ENCODE data around the gene MTNR1A.
"Not testable (repeated sequence)": the region's sequence is repeated elsewhere in the genome, so short reads cannot be mapped to it uniquely, and the experiment has no call there.

MTNR1A gene

DNA sequence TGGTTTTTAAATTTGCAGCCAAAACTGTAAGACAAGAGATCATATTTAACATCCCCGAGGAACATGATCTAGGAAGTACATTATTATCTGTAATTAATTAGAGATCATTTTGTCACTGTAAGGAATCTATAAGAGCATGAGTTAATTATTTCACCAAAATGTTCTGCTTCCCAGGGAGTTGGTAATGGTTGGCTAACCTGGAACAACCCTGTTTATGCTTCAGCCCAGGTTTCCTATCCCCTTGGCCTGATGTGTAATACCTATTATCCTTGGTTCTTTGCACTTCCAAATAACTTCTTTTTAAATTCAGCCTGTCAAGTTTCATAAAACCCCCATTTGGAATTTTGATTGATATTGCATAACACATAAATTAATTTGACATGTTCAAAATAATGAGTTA is 6.4 kb upstream of the MTNR1A start:
- no peak for DNase-seq (ENCODE audit: low spot score)

DNA sequence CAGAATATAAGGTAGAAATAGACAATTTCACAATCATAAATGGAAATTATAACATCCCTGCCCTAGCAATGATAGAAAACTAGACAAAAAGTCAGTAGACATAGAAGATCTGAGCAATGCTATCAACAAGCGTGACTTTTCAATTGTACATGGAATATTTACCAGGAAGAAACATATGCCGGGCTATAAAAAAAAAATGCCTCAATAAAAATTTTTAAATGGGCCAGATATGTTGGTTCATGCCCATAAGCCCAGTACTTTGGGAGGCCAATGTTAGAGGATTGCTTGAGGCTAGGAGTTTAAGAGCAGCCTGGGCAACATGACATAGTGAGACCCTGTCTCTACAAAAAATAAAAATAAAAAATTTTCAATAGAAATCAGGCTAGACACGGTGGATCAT is 5.3 kb upstream of the MTNR1A start:
- no peak for DNase-seq (ENCODE audit: low spot score)

DNA sequence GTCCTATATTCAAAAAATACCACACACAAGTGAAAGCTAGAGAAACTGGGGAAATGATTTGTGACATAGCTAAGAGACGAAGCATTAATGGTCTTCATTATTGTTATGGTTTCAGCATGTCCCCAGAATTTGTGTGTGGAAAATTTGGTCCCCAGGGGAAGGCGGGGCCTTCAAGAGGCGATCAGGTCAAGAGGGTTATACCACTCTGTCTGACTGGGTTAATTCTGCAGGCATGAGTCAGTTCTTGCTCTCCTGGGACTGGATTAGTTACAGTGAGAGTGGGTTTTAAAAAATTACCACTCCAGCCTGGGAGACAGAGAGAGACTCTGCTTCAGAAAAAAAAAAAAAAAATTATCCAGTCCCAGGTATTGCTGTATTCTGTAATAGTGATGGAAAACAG is 2.1 kb upstream of the MTNR1A start:
- no peak for DNase-seq (ENCODE audit: low spot score)

DNA sequence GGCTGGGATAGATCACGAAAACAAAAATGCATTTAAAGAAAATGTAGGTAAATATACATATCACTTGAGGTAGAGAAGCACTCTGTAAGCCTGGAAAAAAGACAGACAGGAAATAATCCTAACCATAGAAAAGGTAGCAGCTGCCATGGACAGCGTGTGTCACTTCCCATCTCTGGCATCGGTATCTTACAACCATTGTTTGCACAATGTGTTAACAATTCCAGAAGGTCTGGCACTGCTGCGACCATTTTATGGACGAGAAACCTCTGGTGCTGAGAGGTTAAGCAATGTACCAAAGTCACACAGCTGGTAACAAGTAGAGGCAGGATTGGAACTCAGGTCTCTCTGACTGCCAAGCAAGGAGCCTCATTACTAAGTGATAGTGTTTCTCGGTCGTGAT is 1.7 kb upstream of the MTNR1A start:
- no peak for DNase-seq (ENCODE audit: low spot score)

- DNase-seq (ENCODE audit: low spot score): no peak
Observed at GRCh38 chr4:186554539-186554913, 841 bp downstream of the MTNR1A start.

GRCh38 chr4:186553717-186554116 is 1.6 kb downstream of the MTNR1A start:
- no peak for DNase-seq (ENCODE audit: low spot score)

GRCh38 chr4:186551849-186552248 is 3.5 kb downstream of the MTNR1A start:
- DNase-seq (ENCODE audit: low spot score): no peak

GRCh38 chr4:186545436-186545835 is 9.9 kb downstream of the MTNR1A start:
- no peak for DNase-seq (ENCODE audit: low spot score)

GRCh38 chr4:186543206-186543605 is 12.2 kb downstream of the MTNR1A start:
- DNase-seq (ENCODE audit: low spot score): no peak

DNA sequence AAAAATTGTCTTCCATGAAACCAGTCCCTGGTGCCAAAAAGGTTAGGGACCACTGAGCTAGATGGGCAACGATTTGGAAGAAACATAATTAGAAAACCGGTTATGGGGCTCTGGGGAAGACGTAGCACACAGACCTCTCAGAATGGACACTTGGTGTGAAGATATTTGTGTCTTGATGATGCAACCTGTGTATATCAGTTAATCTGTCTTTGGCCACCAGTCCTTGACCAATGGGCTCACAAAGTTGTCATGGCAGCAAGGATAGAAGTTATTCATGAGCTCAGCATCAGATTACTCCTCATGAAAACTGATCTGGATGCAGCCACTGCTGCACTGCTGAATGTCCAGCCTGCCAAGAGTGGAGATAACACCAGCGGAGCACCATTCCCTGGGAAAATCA is 13.6 kb downstream of the MTNR1A start:
- DNase-seq (ENCODE audit: low spot score): no peak

DNA sequence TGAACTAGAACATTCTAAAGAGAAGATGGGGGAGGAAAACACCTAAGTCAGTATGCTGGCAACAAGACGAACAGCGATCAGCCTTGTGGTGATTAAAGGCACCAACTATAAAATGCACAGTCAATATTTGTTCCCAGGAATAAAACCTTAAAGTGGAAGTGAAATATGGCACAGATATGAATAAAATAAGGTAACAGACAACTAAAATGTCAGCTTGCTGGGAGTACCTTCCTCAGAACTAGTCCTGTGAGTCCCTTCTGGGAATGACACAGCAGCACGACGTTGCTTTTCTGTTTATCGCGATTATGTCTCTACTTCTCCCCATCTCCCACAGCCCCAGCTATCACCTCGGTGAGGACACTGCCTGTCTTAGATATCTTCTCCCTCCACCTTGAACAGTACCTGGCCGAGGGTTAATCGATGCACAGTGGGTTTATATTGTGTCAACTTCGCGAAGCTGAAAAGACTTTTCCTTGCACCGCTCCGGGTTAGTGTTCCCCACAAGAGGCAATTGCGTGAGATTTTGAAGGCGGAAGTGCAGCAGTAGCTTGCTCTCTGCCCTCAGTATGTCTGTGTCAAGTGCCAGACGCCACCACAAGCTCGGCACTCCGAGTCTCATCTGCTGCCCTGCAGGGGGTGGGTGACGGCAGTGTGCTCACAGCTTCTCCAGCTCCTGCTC is 17.4 kb downstream of the MTNR1A start:
- no peak for DNase-seq (ENCODE audit: low spot score)

- no peak for DNase-seq (ENCODE audit: low spot score)
Observed at GRCh38 chr4:186536285-186536684, 19.1 kb downstream of the MTNR1A start.

DNA sequence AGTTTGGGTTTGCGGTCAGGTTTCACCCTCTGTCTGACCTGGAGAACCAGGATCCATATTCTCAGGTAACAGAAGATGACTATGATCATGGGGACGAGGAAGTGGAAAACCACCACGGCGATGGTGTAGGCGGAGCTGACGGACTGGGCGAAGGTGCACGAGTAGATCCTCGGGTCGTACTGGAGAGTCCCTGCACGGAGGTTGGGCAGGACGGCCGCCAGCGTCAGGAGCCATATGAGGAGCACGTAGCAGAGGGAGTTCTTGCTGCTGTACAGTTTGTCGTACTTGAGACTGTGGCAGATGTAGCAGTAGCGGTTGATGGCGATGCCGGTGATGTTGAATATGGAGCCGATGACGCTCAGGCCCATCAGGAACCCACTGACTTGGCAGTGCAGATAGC is 21.3 kb downstream of the MTNR1A start:
- no peak for DNase-seq (ENCODE audit: low spot score)

- DNase-seq (ENCODE audit: low spot score): not testable (repeated sequence)
Observed at GRCh38 chr4:186523927-186524326, 31.4 kb downstream of the MTNR1A start.

GRCh38 chr4:186516287-186516686 is 39.1 kb downstream of the MTNR1A start:
- no peak for DNase-seq (ENCODE audit: low spot score)

- DNase-seq (ENCODE audit: low spot score): no peak
Observed at GRCh38 chr4:186514271-186514950, 41.0 kb downstream of the MTNR1A start.

- not testable (repeated sequence) for DNase-seq (ENCODE audit: low spot score)
Observed at GRCh38 chr4:186504771-186505170, 50.6 kb downstream of the MTNR1A start.

DNA sequence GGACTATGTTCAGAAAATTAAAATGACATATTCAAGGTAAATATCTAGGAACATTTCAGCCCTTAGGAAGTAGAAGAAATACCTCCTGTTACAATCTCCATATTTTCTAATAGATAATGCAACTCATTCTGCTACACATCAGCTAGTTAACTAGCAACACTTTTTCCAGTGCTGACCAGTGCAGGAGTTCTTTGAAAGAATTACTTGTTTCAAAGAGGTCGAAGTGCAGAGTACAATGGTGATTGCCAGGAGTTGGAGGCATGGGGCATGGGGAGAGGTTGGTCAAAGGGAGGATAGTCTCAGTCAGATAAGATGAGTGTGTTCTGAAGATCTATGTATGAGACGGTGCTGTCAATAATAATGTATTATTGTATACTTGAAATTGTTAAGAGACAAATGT is 53.1 kb downstream of the MTNR1A start:
- DNase-seq (ENCODE audit: low spot score): no peak

- DNase-seq (ENCODE audit: low spot score): no peak
Observed at GRCh38 chr4:186501554-186501953, 53.8 kb downstream of the MTNR1A start.

DNA sequence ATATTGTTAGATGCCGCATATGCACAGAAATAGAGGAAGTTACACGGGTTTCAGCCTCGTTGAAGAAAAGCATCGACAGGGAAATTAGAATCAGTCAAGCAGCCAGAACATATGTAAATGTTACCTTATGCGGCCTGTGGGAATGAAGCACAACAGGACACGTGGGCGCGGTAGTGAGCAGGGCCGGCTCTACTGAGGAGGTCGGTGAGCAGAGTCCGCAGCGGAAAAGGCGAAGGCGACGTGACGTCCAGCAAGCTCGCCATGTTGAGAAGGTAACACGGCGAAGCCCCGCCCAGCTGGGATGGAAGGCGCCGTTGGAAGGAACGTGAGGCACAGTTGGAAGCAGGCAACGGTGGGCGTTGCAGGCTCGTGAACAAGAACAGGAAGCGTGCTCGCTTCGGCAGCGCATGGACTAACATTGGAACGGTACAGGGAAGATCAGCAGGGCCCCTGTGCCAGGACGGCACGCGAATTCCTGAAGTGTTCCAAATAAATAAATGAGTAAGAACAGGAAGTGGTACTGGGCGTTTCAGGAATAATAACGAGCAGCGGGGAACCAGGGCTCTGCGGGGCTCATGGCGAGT is 54.6 kb downstream of the MTNR1A start:
- no peak for DNase-seq (ENCODE audit: low spot score)

DNA sequence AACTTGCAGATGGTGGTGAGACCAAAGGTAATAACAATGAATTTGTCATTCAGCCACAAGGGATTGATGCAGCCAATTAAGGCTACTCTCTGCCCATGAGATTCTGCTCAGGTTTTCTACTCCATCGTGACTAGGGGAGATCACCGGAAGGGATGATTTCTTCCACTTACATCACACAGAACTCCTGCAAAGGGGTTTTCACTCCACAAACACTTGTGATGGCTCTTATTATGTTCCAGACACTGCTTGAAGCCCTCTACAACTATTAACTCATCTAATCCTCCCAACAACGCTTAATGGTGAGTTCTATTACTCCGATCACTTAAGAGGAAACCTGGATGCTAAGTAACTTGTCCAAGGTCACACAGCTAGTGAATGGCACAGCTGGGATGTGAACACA is 55.9 kb downstream of the MTNR1A start:
- no peak for DNase-seq (ENCODE audit: low spot score)

DNA sequence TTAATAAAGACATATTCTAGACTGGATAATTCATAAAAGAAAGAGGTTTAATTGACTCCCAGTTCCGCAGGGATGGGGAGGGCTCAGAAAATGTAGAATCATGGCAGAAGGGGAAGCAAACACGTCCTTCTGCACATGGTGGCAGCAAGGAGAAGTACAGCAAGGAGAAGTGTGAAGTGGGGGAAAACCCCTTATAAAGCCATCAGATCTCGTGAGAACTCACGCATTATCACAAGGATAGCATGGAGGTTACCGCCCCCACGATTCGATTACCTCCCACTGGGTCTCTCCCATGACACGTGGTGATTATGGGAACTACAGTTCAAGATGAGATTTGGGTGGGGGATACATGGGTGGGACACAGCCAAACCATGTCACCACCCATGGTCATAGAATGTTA is 58.3 kb downstream of the MTNR1A start:
- DNase-seq (ENCODE audit: low spot score): no peak

GRCh38 chr4:186494496-186494895 is 60.9 kb downstream of the MTNR1A start:
- no peak for DNase-seq (ENCODE audit: low spot score)

GRCh38 chr4:186487726-186488125 is 67.6 kb downstream of the MTNR1A start:
- no peak for DNase-seq (ENCODE audit: low spot score)

Measured in kidney capillary endothelial cell (primary cell).